Choroid plexus epithelial cell (primary cell): Measurements from ENCODE around the gene NTN4.

ENCODE experiments used
- DNase-seq: peaks from one replicate; pipeline ENCODE4 v3.0.0-alpha.2; 2010; ENCODE audit warnings: low read depth
- H3K4me3 ChIP-seq: 2 replicates; pipeline ENCODE4 v1.5.1; 2011; ENCODE audit warnings: low read depth, mild to moderate bottlenecking, control low read depth, low read length, moderate library complexity
- CTCF ChIP-seq: conservative IDR thresholded peaks from 2 replicates; pipeline ENCODE4 v1.5.1; 2011; ENCODE audit warnings: low read depth, mild to moderate bottlenecking, control low read depth, inconsistent platforms, low read length, moderate library complexity

The NTN4 gene

DNA sequence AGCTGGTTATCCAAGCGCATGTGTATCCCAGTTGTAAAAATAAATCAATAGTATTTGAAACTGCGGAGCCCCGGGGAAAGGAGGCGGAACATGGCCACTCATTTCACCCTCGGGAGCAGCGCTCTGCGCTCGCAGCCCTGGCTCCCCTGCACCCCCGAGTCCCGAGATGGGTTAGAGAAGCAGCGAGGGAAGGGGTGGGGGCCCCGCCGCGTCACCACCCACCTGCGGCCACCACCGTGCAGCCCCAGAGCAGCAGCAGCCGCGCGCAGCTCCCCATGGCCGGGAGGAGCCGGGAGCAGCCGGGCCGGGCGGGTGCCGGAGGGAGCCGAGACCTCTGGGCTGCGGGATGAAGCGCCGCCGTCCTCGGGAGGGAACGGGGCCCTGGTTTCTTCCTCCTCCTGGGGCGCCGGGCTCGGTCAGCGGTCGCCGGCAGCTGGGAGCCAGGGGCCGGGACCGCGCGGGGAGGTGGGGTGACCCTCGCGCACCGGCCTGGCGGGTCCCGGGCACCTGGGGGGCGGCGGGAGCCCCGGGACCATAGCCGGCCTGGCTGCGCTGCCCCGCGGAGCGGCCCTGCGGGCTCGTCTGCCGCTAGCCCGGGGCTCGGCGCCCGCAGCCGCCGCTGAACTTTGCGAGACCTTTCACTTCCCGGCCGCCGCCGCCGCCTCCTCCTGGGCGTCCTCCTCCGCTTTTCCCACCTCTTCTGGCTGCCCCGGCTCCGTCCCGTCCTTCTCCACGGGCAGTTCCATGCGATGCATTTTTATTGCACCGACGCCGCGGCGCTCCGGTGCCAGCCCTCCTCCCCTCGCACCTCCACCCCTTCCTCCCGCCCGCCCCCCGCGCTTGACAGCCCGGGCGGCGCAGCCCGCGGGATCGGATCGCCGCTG, at the start of gene NTN4:
NTN4 (minus strand) TSS at position 732 of the 884 bp plus-strand sequence; CDS start at position 277, 455 bp downstream.
- DNase-seq, result peak; percentile 33
- peak within 1 kb of the TSS; percentile 64 for H3K4me3 ChIP-seq
- TF ChIP-seq CTCF, result no peak

DNA sequence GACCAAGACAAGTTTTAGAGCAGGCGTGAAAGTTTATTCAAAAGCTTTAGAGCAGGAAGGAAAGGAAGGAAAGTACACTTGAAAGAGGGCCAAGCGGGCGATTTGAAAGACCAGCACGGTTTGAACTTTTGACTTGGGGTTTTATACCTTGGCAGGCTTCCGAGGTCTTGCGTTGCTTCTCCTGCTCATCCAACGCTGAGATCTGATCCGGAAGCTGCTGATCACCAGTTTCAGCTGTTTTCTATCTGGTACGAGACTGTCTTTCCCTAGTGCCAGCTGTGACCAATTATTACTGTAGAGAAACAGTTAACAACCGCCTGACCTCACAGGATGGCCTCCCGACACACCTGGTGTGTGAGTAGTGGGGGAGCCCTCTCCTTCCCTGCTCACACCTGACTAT, 47.6 kb upstream of the NTN4 start:
- TF ChIP-seq CTCF, result no peak
- no peak overlapping the region for H3K4me3 ChIP-seq

DNA sequence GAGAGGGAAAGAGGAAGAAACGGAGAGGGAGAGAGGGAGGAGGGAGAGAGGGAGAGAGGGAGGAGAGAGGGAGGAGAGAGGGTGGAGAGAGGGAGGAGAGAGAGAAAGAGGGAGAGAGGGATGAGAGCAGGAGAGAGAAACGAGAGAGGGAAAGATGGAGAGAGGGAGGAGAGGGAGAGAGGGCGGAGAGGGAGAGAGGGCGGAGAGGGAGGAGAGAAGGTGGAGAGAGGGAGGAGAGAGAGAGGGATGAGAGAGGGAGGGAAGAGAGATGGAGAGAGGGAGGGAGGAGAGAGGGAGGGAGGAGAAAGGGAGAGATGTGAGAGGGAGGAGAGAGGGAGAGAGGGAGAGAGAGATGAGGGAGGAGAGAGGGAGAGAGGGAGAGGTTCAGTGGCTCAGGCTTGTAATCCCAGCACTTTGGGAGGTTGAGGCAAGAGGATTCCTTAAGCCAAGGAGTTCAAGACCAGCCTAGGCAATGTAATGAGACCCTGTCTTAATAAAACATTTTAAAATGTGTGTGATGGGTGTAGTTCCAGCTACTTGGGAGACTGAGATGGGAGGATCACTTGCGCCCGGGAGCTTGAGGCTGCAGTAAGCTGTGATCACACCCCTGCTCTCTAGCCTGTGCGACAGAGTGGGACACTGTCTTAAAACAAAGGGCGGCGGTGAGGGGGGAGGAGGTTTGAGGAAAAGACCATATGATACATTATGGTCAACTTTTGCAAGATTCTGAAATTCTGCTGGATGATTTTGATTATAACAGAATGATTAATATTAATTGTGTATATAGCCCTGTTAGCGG, 46.9 kb upstream of the NTN4 start:
- TF ChIP-seq CTCF, result no peak
- H3K4me3 ChIP-seq, result no peak overlapping the region
- no peak for DNase-seq

More for the DNA sequence above, 47.6 kb upstream of the NTN4 start:
- peak; percentile 81 for DNase-seq

DNA sequence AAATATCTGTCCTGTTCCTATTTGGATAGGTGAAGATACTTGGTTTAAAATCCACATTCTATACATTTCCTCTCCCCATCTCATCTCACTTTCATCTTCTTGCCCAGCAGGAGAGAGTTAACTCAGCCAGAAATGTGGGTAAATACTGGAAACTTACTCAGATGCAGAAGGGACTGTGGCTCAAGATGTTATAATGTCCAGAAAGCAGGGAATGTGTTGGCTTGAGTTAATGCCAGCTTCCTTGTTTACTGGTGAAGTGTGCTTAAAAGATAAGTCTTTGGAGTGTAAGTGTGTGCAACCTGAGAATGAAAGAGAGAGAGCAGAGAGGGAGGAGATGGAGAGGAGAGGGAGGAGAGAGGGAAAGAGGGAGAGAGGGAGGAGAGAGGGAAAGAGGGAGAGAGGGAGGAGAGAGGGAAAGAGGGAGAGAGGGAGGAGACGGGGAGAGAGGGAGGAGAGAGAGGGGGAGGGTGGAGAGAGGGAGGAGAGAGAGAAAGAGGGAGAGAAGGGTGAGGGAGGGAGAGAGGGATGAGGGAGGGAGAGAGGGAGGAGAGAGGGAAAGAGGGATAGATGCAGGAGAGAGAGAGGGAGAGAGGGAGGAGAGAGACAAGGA, 46.2 kb upstream of the NTN4 start:
- no peak overlapping the region for H3K4me3 ChIP-seq
- TF ChIP-seq CTCF, result no peak
- peak; percentile 37 for DNase-seq

DNA sequence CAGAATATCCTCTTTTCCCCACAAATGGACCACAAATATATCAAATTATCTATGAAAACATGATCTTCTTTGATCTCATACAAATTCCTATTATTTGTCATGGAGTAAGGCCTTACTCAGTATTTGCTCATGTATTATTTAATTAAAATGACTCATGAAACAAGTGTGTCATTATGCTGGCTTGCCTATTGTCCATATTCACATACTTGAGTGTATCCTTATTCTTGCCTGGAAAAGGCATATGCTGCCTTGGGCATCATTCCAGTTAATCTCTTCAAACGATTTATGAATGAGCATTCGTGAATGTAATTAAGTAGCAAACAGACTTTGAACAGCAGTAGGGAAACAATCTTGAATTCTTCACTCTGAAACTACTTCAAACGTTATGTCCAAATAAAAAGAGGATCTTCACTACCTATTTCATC, 45.6 kb upstream of the NTN4 start:
- TF ChIP-seq CTCF, result no peak
- DNase-seq, result no peak
- H3K4me3 ChIP-seq, result no peak overlapping the region

DNA sequence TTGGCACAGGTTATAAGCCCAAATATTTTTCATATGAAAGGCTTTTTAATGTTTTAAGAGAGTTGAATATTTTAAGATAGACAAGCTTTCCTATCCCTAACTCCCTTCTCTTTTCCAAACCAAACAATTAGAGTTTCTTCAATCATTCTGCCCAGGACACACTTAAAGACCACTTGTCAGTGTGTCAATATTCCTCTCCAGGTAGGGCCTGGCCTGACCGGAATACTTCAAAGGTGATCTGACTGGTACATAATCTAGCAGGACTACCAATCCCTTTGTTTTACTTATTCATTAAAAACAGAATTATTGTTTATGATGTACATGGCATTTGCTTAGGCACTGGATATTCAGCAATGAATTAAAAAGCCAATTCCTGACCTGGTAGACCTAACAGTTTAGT, 44.0 kb upstream of the NTN4 start:
- no peak for TF ChIP-seq CTCF
- H3K4me3 ChIP-seq, result no peak overlapping the region
- DNase-seq, result no peak
